ENCODE measurements around the gene TAT.
A peak's percentile ranks its signal among the peaks of the same experiment; 100 is the strongest.

Gene TAT

DNA sequence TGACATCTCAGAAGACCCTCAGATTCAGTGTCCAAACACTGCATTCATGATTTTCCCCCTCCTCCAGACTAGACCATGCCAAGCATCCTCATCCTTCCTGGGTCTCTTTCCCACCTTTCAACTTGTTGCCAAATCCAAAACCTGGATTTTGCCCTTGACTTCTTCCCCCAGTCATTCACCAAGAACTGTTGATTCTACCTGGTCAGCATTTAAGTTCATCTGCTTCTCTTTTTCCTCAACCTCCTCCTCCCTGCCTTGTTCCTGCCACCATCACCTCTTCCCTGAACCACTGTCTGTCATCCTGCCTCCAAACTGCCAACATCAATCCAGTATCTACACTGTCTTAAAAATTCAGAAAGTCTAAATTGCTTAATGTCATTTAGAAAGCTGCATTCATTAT lies 29.7 kb downstream of the TAT start:
- DNase-seq (ENCODE audit: extremely low read depth in 1 of 2, low read depth in 1 of 2) = no peak

DNA sequence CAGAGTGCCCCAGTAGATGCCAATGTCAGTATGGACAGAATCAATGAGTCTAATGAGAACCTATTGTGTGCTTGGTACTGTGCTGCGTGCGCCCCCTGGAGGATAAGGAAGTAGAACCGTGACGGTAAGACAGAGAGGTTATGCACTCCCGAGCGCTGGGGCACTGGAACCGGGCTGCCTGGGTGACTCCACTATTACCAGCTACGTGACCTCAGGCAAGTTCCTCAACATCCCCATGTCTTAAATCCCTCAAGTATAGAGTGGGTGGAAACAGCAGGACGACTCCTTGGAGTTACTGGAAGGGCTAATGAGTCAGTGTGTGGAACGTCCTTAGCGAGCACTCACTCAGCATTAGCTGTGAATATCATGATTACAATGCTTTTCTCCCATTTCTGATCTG lies 34.5 kb downstream of the TAT start:
- peak; percentile 6 to 29 for DNase-seq (ENCODE audit: extremely low read depth in 1 of 2, low read depth in 1 of 2)

DNA sequence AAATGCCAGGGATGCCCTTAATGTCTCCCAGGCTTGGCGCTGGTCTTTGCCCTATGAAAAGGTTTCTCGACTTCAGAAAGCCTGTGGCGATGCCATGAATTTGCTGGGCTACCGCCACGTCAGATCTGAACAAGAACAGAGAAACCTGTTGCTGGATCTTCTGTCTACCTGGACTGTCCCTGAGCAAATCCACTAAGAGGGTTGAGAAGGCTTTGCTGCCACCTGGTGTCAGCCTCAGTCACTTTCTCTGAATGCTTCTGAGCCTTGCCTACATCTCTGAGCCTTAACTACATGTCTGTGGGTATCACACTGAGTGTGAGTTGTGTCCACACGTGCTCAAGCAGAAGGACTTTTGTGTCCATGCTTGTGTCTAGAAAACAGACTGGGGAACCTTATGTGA lies 39.2 kb downstream of the TAT start:
- no peak for DNase-seq (ENCODE audit: extremely low read depth in 1 of 2, low read depth in 1 of 2)

DNA sequence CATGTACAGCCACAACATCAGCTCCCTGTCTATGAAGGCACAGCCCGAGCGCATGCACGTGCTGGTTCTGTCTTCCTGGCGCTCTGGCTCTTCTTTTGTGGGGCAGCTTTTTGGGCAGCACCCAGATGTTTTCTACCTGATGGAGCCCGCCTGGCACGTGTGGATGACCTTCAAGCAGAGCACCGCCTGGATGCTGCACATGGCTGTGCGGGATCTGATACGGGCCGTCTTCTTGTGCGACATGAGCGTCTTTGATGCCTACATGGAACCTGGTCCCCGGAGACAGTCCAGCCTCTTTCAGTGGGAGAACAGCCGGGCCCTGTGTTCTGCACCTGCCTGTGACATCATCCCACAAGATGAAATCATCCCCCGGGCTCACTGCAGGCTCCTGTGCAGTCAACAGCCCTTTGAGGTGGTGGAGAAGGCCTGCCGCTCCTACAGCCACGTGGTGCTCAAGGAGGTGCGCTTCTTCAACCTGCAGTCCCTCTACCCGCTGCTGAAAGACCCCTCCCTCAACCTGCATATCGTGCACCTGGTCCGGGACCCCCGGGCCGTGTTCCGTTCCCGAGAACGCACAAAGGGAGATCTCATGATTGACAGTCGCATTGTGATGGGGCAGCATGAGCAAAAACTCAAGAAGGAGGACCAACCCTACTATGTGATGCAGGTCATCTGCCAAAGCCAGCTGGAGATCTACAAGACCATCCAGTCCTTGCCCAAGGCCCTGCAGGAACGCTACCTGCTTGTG lies 40.0 kb downstream of the TAT start:
- no peak for DNase-seq (ENCODE audit: extremely low read depth in 1 of 2, low read depth in 1 of 2)

DNA sequence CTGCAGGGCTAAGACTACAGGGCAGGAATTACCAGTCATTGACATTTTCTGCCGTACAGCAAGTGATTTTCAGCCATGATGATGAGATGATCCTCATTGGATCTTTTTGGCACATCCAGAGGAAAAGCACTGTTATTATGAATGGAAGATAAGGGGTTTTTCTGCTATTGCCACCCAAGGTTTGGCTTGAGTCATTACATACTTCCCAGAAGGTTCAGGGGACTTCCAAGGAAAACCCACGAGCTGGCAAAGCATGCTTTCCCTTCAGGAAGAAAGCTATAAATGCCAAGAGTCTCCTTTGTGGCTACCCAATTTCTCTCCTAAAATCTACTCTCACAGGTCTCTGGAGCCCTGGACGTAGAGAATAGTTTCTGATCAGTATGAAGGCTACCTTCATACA lies 44.5 kb downstream of the TAT start:
- DNase-seq (ENCODE audit: extremely low read depth in 1 of 2, low read depth in 1 of 2) = no peak

DNA sequence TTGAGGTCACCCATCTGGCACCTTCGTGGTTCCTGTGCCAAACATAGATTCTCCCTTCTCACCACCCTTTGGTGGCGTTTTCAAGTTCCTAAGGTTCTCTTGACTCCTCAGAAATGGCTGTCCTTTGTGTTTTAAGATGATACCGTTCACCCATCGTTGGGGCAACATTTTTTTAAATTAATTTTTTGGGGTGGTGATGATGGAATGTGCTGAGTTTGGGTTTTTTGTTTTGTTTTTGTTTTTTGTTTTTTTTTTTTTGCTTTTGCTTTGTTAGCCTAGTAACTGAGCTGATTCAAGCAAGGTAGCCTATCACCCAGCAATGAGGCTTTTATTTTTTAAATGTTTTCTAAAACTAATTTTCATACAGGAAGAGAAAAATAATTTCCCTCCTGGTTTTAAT lies 48.0 kb downstream of the TAT start:
- no peak for DNase-seq (ENCODE audit: extremely low read depth in 1 of 2, low read depth in 1 of 2)

DNA sequence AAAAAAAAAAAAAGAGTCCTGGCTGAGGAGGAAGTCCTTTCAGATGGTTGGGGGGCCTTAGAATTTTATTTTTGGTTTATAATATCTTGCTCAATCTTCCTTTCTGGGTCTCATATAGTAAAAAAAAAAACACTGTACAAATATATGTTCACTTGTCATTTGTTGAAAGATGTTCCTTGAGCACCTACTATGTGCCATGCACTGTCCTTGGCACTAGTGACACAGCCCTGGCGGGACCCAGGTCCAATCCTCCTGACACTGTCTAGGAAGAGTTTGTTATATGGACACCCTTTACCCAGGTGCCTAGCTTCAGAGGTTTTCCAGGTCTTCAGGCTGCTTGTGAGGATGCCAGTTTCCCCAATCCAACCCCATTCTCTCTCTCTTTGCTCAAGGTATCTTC lies 48.6 kb downstream of the TAT start:
- DNase-seq (ENCODE audit: extremely low read depth in 1 of 2, low read depth in 1 of 2) = no peak

DNA sequence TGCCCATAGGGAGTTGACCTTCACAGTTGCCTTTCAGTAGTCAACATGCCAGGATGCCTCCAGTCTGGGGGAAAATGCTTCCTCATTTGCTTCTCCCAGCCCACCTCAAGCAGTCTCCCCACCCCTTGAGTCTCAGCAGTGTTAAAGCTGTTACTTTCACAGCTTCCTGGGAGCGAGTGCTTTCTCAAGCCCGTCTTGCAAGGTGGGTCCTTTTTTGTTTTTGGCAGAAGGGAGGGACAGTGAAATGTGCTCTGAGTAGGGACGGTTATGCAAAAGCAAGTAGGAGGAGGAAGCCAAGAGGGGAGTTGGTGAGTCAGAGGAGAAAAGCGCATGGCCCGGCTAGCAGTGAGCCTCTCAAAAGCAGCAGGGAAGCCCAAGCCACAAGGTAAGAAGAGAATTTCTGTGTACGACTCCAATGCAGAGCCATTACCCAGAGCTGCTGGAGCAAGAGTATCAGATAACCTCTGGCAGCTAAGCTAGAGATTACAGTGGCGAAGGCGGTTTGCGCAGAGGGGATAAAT lies 50.7 kb downstream of the TAT start, which contains the start of gene CHST4:
CHST4 (plus strand) TSS at position 316 of the 521 bp plus-strand sequence. CDS start 10,252 bp downstream, outside the sequence.
- no peak for DNase-seq (ENCODE audit: extremely low read depth in 1 of 2, low read depth in 1 of 2)

DNA sequence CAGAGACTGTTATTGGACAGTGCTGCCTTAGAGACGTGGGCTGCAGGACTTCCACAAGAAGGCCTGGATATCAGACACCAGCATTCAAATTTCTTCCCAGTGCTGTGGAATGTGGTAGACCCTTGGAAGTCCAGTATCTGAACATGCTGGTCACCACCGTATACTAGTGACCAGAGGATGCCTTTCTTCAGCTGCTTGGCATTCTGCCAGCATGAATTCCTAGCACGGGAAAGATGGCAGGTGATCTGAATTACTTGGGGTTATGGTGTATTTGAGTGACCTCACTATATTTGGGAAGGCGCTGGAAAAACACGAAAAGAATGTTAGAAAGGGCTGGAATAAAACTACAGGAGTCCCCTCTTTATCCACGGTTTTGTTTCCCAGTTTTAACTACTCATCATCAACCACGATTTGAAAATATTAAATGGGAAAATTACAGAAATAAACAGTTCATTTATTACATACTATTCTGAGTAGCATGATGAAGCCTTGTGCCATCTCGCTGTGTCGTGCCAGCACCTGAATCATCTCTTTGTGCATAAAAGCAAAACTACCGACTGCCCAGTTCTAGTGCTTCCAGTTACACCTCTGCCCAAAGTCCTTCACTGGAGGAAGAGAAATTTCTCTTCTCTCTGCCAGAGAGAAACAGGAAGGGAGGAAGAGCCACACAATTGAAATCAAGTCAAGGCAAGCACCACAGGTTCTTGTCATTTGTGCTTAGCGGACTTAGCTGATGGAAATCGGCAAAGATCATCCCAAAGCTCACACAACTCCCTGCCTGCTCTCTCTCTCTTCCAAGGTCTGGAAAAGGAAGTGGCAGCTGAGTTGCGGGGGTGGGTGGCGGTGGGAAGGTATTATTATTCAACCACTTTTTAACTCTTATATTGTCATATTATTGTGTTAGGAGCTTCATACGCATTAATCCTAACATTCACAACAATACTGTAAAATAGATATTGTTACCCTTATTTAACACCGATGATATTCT lies 52.0 kb downstream of the TAT start:
- DNase-seq (ENCODE audit: extremely low read depth in 1 of 2, low read depth in 1 of 2) = no peak

DNA sequence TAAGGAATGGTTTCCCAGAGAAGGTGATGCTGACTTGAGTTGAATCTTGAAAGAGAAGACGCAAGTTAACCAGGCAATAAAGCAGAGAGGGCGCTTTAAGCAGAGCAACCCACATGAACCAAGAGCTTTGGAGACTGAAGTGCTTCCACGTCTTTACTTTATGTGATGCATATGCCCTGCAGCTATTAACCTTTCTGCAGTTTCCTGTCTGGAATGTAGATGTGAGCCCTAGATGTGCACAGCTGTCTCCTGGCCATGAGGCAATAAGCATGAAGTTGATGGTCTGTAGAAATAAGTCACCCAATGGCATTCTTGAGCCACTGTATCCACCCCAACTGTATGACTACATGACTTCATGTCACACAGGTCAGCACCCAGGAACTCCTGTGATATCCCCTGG lies 56.3 kb downstream of the TAT start:
- no peak for DNase-seq (ENCODE audit: extremely low read depth in 1 of 2, low read depth in 1 of 2)

Measured in stimulated activated CD8-positive, alpha-beta memory T cell treated with anti-CD3 and anti-CD28 coated beads, Interleukin-7, amount 100 ng/mL, for 48 hours (primary cell).